A673 (cell line): ENCODE results near the gene COBL.

ENCODE experiments used
- CTCF ChIP-seq: fragments of 300-800, 200-600 bp; sonication (generic); conservative IDR thresholded peaks from 2 replicates; pipeline ENCODE4 v1.5.1; 2017; ENCODE audit warnings: low read depth, mild to moderate bottlenecking, antibody characterized with exemption, low read length, moderate library complexity, mixed read lengths
- EZH2 ChIP-seq: fragments of 200-600 bp; sonication (generic); IDR thresholded peaks from 2 replicates; pipeline ENCODE4 v1.6.1; 2017; ENCODE audit warnings: borderline replicate concordance, low read depth, mild to moderate bottlenecking, mixed read lengths, antibody characterized with exemption, low read length; ENCODE audit not compliant: poor library complexity, severe bottlenecking

- TF ChIP-seq CTCF, result no peak
- no peak for TF ChIP-seq EZH2
These were observed 275.8 kb downstream of the COBL start for GRCh38 chr7:51040787-51041186.
